K562 (cell line): Measurements from ENCODE around the gene RPL14. TPM values are rescaled to one million over a fixed set of nuclear protein-coding genes. Genes with fewer than 3 reads are reported as not detected.

Source experiments
- ATAC-seq: fragments of 200-7000 bp; cut with Tn5 transposase; 3 replicates; pipeline ENCODE4 v1.9.1; 2020; ENCODE audit warnings: moderate library complexity
- BruUV-seq: library from RNA; stranded (reverse); fragments of 400-500 nt; replicated peaks from 2 replicates; lab custom pipeline; 2021; lab: Mats Ljungman, UMichigan
- CTCF ChIA-PET: fragments of 300-600 bp; formaldehyde crosslinking; extraction: SDS; loops from one replicate; lab custom pipeline; 2021; ENCODE audit warnings: low intra/inter-chr PET ratio; lab: Yijun Ruan, JAX
- POLR2A ChIA-PET: fragments of 300-600, 350-650 bp; sonication (Branson Sonifier 250); formaldehyde crosslinking; extraction: SDS; loops from one replicate; lab custom pipeline; 2021; ENCODE audit warnings: antibody characterized with exemption, inconsistent platforms; lab: Yijun Ruan, JAX
- DNase-seq, 4 experiments: peaks; one replicate each; pipeline versions ENCODE4 v3.0.0 to v3.0.0-alpha.2; 2011 to 2018; ENCODE audit warnings: low spot score in 3 of 4, mixed read lengths in 3 of 4; ENCODE audit errors: extremely low read depth in 1 of 4
- FAIRE-seq: peaks from 2 replicates; lab custom pipeline; 2011; peaks lifted over from hg19 to GRCh38; lab: Jason Lieb, UNC
- H2AFZ ChIP-seq: 2 replicates; pipeline ENCODE4 v1.6.0; 2011; ENCODE audit warnings: low read depth, low read length, control low read depth, inconsistent platforms
- H3K27ac ChIP-seq: fragments of 200-600 bp; 3 replicates; pipeline ENCODE4 v1.8.0; 2011; ENCODE audit warnings: low read depth, mild to moderate bottlenecking, control low read depth, inconsistent platforms, low read length, moderate library complexity, mixed read lengths; ENCODE audit errors: extremely low read depth
- H3K27me3 ChIP-seq, 2 experiments: fragments of 300-600 bp in 1 of 2; 2 replicates in 1 of 2; 3 replicates in 1 of 2; pipeline versions ENCODE4 v1.6.0 to v1.8.0; 2011; ENCODE audit warnings: inconsistent platforms in 2 of 2, low read length in 2 of 2, mild to moderate bottlenecking in 1 of 2, mixed read lengths in 1 of 2, moderate library complexity in 1 of 2; ENCODE audit not compliant: control insufficient read depth in 2 of 2, insufficient read depth in 2 of 2
- H3K36me3 ChIP-seq: fragments of 300-600 bp; 3 replicates; pipeline ENCODE4 v1.8.0; 2011; ENCODE audit warnings: mild to moderate bottlenecking, low read length, inconsistent platforms; ENCODE audit not compliant: control insufficient read depth, insufficient read depth
- H3K4me1 ChIP-seq, 2 experiments: fragments of 200-600 bp in 1 of 2; replicated peaks in 1 of 2; 2 replicates in 1 of 2; 3 replicates in 1 of 2; pipeline versions ENCODE4 v1.5.1 to v1.8.0; 2011; ENCODE audit warnings: inconsistent platforms in 2 of 2, low read length in 2 of 2, mild to moderate bottlenecking in 1 of 2, mixed read lengths in 1 of 2, moderate library complexity in 1 of 2; ENCODE audit not compliant: control insufficient read depth in 2 of 2, insufficient read depth in 2 of 2
- H3K4me2 ChIP-seq: 2 replicates; pipeline ENCODE4 v1.6.1; 2011; ENCODE audit warnings: low read length, control low read depth, inconsistent platforms, mixed read lengths; ENCODE audit not compliant: insufficient read depth
- H3K4me3 ChIP-seq: fragments of 200-600 bp; sonication (generic), shearing (Covaris generic); 2 replicates; pipeline ENCODE4 v1.5.1; 2016; ENCODE audit warnings: control low read depth, inconsistent platforms
- H3K79me2 ChIP-seq: fragments of 200-600 bp; 3 replicates; pipeline ENCODE4 v1.8.0; 2011; ENCODE audit warnings: low read length, inconsistent platforms; ENCODE audit not compliant: control insufficient read depth, insufficient read depth
- H3K9ac ChIP-seq, 2 experiments: 2 replicates each; pipeline versions ENCODE4 v1.6.0 to v1.6.1; 2011; ENCODE audit warnings: low read depth in 2 of 2, low read length in 2 of 2, control low read depth in 1 of 2, inconsistent platforms in 1 of 2, mild to moderate bottlenecking in 1 of 2, mixed read lengths in 1 of 2; ENCODE audit not compliant: insufficient read depth in 1 of 2
- H3K9me1 ChIP-seq: one replicate; pipeline ENCODE4 v1.6.0; 2011; ENCODE audit warnings: inconsistent platforms, mild to moderate bottlenecking, low read length, moderate library complexity; ENCODE audit not compliant: control insufficient read depth, insufficient read depth
- H3K9me3 ChIP-seq: replicated peaks from 2 replicates; pipeline ENCODE4 v1.5.1; 2011; ENCODE audit warnings: low read depth, low read length, inconsistent platforms; ENCODE audit not compliant: control insufficient read depth, insufficient read depth
- H4K20me1 ChIP-seq: replicated peaks from 2 replicates; pipeline ENCODE4 v1.6.1; 2011; ENCODE audit warnings: low read length, inconsistent platforms, mixed read lengths; ENCODE audit not compliant: control insufficient read depth, insufficient read depth
- GABPB1 ChIP-seq: sonication (generic); formaldehyde crosslinking; IDR thresholded peaks from 2 replicates; pipeline ENCODE4 v1.8.0; 2022; ENCODE audit warnings: mild to moderate bottlenecking, missing genetic modification reagents
- SMAD1 ChIP-seq: fragments of 150-350 bp; IDR thresholded peaks from 2 replicates; pipeline ENCODE4 v1.6.1; 2014; ENCODE audit warnings: low read length, low read depth; ENCODE audit not compliant: partially characterized antibody
- ZNF184 ChIP-seq: sonication (generic); formaldehyde crosslinking; IDR thresholded peaks from 2 replicates; pipeline ENCODE4 v1.5.0; 2020; ENCODE audit warnings: missing genetic modification reagents
- ZNF407 ChIP-seq: fragments of 450-650 bp; IDR thresholded peaks from 2 replicates; pipeline ENCODE4 v1.6.1; 2016; ENCODE audit warnings: low read depth
- WGBS: fragments of 100-300 bp; shearing (Covaris generic); methylation state at CpG from one replicate; pipeline ENCODE4 v1.1.6; 2016; ENCODE audit warnings: low coverage, mixed read lengths; ENCODE audit not compliant: insufficient coverage; ENCODE audit errors: missing lambda C conversion rate; 5-methylcytosine and 5-hydroxymethylcytosine counted together
- in situ Hi-C: fragments of 300-500 bp; cut with MboI; formaldehyde crosslinking; loops from 4 replicates; pipeline ENCODE4 v1.15.0; 2018; ENCODE audit warnings: inconsistent platforms, mixed read lengths
- intact Hi-C: fragments of 100-400 bp; cut with micrococcal nuclease; formaldehyde crosslinking; loops from 2 replicates; pipeline ENCODE4 v1.14.2; 2022
- polyA plus RNA-seq, 8 experiments: library from polyadenylated mRNA; depleted of rRNA in 4 of 8; stranded (reverse) in 5 of 8; unstranded in 3 of 8; fragments of >200 nt; fragmentation: Nextera tagmentation in 2 of 8; fragmentation: Illumina TruSeq in 1 of 8; extraction: Ambion mirVana in 2 of 8; extraction: Trizol in 1 of 8; gene quantifications; 2 replicates each; pipeline versions ENCODE4 v1.2.1 to v1.2.3, GENCODE V29; 2011 to 2014; ENCODE audit warnings: inconsistent platforms in 1 of 8, missing spikeins in 1 of 8
- total RNA-seq, 7 experiments: library from RNA; depleted of rRNA in 6 of 7; stranded (reverse); fragments of >200 nt in 6 of 7; fragmentation: Illumina TruSeq in 2 of 7; extraction: Trizol in 2 of 7; gene quantifications; 2 replicates each; pipeline versions ENCODE4 v1.2.1 to v1.2.3, GENCODE V29; 2011 to 2021; ENCODE audit warnings: low replicate concordance in 1 of 7
- TF ChIP-seq, protein P1 (sequence below): fragments of 450-650 bp; IDR thresholded peaks from 2 replicates; pipeline ENCODE4 v1.6.1; 2016; ENCODE audit warnings: antibody characterized with exemption

Gene RPL14
- total and polyA plus RNA-seq, 9 of the 15 experiments (the other 6 are each of a cell fraction or from before 2014, with no cell fraction given): 851 to 4,649 (median 2,133) TPM

- POLR2A ChIA-PET: interaction anchor here (1.0 kb wide), 1 partner anchor 14 kb away, joined by 3 read pairs; the partner anchor contains the start of gene ZNF621
- WGBS: 59% methylated on average over 1 of the region's 1 CpG
- in situ Hi-C loops: no loop called here
- TF ChIP-seq GABPB1 (CRISPR knock-in tag): no peak
- TF ChIP-seq, protein P1, sequence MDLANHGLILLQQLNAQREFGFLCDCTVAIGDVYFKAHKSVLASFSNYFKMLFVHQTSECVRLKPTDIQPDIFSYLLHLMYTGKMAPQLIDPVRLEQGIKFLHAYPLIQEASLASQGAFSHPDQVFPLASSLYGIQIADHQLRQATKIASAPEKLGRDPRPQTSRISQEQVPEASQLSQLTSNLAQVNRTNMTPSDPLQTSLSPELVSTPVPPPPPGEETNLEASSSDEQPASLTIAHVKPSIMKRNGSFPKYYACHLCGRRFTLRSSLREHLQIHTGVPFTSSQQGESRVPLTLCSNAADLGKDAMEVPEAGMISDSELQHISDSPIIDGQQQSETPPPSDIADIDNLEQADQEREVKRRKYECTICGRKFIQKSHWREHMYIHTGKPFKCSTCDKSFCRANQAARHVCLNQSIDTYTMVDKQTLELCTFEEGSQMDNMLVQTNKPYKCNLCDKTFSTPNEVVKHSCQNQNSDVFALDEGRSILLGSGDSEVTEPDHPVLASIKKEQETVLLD: no peak
- no peak for TF ChIP-seq ZNF407
- no peak for TF ChIP-seq SMAD1
- no peak for TF ChIP-seq ZNF184 (CRISPR knock-in tag)
Measured at GRCh38 chr3:40511031-40511718, 54.0 kb downstream of the RPL14 start.

More at GRCh38 chr3:40511031-40511718, 54.0 kb downstream of the RPL14 start:
- Histone ChIP-seq H3K4me1 (peaks cover 0 to under 1% of the 10 kb centered on the region in 2 experiments; a peak in 1 of 5 replicates), H3K9ac (no peak overlapping the region; a peak in 1 of 4 replicates), H3K27me3 (no peaks in the 10 kb centered on the region), H3K36me3 (no peaks in the 10 kb centered on the region; the same call in 2 of the 3 replicates), H3K4me3 (no peak overlapping the region), H3K4me2 (no peak overlapping the region), H4K20me1 (no peaks in the 10 kb centered on the region), H3K9me3 (no peaks in the 10 kb centered on the region), H3K27ac (no peak overlapping the region), H2AFZ (no peak overlapping the region), H3K79me2 (no peaks in the 10 kb centered on the region), H3K9me1 (no peaks in the 10 kb centered on the region)
- intact Hi-C loops: no loop called here
- no peak for FAIRE-seq
- DNase-seq: no peak
- BruUV-seq: no TSS peak
- no peak for ATAC-seq
- CTCF ChIA-PET: no interaction called here
